ENCODE results near the gene DOK3.
A peak's percentile ranks its signal among the peaks of the same experiment; 100 is the strongest.
"Not testable (repeated sequence)": the region's sequence is repeated elsewhere in the genome, so short reads cannot be mapped to it uniquely, and the experiment has no call there.

Gene DOK3

GRCh38 chr5:177536386-177536785 is 26.8 kb upstream of the DOK3 start:
- no peak for DNase-seq (ENCODE audit: low read depth in 3 of 3, low spot score in 1 of 3)

- no peak for DNase-seq (ENCODE audit: low read depth in 3 of 3, low spot score in 1 of 3)
Observed at GRCh38 chr5:177535125-177535524, 25.5 kb upstream of the DOK3 start.

GRCh38 chr5:177534433-177534832 is 24.8 kb upstream of the DOK3 start:
- not testable (repeated sequence) for DNase-seq (ENCODE audit: low read depth in 3 of 3, low spot score in 1 of 3)

GRCh38 chr5:177531209-177531940 is 21.7 kb upstream of the DOK3 start:
- no peak for DNase-seq (ENCODE audit: low read depth in 3 of 3, low spot score in 1 of 3)

- no peak for DNase-seq (ENCODE audit: low read depth in 3 of 3, low spot score in 1 of 3)
Observed at GRCh38 chr5:177530638-177531037, 21.0 kb upstream of the DOK3 start.

GRCh38 chr5:177529247-177530203 is 19.9 kb upstream of the DOK3 start:
- no peak for DNase-seq (ENCODE audit: low read depth in 3 of 3, low spot score in 1 of 3)

GRCh38 chr5:177528631-177529030 is 19.0 kb upstream of the DOK3 start:
- no peak for DNase-seq (ENCODE audit: low read depth in 3 of 3, low spot score in 1 of 3)

GRCh38 chr5:177527595-177527994 is 18.0 kb upstream of the DOK3 start:
- no peak for DNase-seq (ENCODE audit: low read depth in 3 of 3, low spot score in 1 of 3)

GRCh38 chr5:177526791-177527190 is 17.2 kb upstream of the DOK3 start:
- no peak for DNase-seq (ENCODE audit: low read depth in 3 of 3, low spot score in 1 of 3)

GRCh38 chr5:177526191-177526590 is 16.6 kb upstream of the DOK3 start:
- DNase-seq (ENCODE audit: low read depth in 3 of 3, low spot score in 1 of 3), result no peak

GRCh38 chr5:177524941-177525655 is 15.5 kb upstream of the DOK3 start:
- DNase-seq (ENCODE audit: low read depth in 3 of 3, low spot score in 1 of 3), result no peak

GRCh38 chr5:177524539-177524900 is 14.9 kb upstream of the DOK3 start:
- no peak for DNase-seq (ENCODE audit: low read depth in 3 of 3, low spot score in 1 of 3)

- DNase-seq (ENCODE audit: low read depth in 3 of 3, low spot score in 1 of 3), result no peak
Observed at GRCh38 chr5:177523711-177524538, 14.3 kb upstream of the DOK3 start.

- no peak for DNase-seq (ENCODE audit: low read depth in 3 of 3, low spot score in 1 of 3)
Observed at GRCh38 chr5:177520916-177521513, 11.4 kb upstream of the DOK3 start.

GRCh38 chr5:177520271-177520670 is 10.6 kb upstream of the DOK3 start:
- no peak for DNase-seq (ENCODE audit: low read depth in 3 of 3, low spot score in 1 of 3)

GRCh38 chr5:177519463-177520235 is 10.0 kb upstream of the DOK3 start:
- DNase-seq (ENCODE audit: low read depth in 3 of 3, low spot score in 1 of 3), result no peak

- DNase-seq (ENCODE audit: low read depth in 3 of 3, low spot score in 1 of 3), result peak; percentile 84 to 91 (median 88)
Observed at GRCh38 chr5:177516601-177517568, 7.3 kb upstream of the DOK3 start, which contains the start of gene DDX41. TSS of gene DDX41 (minus strand) at chr5:177516961. CDS start at chr5:177516945, 16 bp downstream.

GRCh38 chr5:177515580-177515979 is 6.0 kb upstream of the DOK3 start:
- no peak for DNase-seq (ENCODE audit: low read depth in 3 of 3, low spot score in 1 of 3)
